ENCODE results near the gene PIEZO2.

DNA sequence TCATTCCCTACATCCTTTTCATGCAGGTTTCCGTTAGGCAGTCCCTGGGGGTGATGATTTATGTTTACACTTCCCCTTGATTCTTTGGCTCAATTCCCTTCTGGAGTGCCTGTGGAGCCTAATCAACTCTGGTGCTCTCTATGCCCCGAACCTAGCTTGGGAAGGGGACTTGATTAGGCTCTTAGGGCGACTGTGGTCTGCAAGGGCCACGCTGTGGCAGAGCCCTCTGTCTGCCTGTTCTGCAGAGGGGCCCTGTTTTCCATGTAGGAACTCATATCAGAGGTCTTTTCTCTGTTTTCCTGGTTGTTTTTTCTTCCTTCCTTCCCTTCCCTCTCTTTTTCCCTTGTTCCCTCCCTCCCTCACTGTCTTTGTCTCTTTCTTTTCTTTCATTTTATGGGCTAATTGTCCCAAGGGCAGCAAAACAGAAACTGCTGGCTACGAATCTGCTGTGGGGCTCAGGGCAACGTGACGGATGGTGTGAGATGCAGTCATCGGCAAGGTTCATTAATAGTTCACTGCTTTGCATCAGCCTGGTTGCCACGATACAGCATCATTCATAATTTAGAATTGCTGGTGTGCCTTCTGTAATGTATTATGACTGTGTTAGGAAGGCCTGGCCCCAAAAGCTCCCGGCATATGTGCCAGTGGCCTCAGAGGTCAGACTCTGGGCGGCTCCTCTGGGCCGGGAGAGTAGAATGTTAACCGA lies 489.0 kb downstream of the PIEZO2 start:
- TF ChIP-seq, protein P1, sequence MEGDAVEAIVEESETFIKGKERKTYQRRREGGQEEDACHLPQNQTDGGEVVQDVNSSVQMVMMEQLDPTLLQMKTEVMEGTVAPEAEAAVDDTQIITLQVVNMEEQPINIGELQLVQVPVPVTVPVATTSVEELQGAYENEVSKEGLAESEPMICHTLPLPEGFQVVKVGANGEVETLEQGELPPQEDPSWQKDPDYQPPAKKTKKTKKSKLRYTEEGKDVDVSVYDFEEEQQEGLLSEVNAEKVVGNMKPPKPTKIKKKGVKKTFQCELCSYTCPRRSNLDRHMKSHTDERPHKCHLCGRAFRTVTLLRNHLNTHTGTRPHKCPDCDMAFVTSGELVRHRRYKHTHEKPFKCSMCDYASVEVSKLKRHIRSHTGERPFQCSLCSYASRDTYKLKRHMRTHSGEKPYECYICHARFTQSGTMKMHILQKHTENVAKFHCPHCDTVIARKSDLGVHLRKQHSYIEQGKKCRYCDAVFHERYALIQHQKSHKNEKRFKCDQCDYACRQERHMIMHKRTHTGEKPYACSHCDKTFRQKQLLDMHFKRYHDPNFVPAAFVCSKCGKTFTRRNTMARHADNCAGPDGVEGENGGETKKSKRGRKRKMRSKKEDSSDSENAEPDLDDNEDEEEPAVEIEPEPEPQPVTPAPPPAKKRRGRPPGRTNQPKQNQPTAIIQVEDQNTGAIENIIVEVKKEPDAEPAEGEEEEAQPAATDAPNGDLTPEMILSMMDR (IDR thresholded peaks at IDR 0.05): no peak
- TF ChIP-seq POLR2AphosphoS5 (IDR thresholded peaks at IDR 0.05) (no peak), POLR2A (IDR thresholded peaks at IDR 0.05) (no peak)

Data from upper lobe of left lung (tissue), 4 donors.